ENCODE data around the gene KCNB1.
"Not testable (repeated sequence)": the region's sequence is repeated elsewhere in the genome, so short reads cannot be mapped to it uniquely, and the experiment has no call there.

KCNB1 gene

GRCh38 chr20:49314052-49314451, 168.4 kb downstream of the KCNB1 start:
- FAIRE-seq: not testable (repeated sequence)
